ENCODE results near the gene MGLL.

The MGLL gene

DNA sequence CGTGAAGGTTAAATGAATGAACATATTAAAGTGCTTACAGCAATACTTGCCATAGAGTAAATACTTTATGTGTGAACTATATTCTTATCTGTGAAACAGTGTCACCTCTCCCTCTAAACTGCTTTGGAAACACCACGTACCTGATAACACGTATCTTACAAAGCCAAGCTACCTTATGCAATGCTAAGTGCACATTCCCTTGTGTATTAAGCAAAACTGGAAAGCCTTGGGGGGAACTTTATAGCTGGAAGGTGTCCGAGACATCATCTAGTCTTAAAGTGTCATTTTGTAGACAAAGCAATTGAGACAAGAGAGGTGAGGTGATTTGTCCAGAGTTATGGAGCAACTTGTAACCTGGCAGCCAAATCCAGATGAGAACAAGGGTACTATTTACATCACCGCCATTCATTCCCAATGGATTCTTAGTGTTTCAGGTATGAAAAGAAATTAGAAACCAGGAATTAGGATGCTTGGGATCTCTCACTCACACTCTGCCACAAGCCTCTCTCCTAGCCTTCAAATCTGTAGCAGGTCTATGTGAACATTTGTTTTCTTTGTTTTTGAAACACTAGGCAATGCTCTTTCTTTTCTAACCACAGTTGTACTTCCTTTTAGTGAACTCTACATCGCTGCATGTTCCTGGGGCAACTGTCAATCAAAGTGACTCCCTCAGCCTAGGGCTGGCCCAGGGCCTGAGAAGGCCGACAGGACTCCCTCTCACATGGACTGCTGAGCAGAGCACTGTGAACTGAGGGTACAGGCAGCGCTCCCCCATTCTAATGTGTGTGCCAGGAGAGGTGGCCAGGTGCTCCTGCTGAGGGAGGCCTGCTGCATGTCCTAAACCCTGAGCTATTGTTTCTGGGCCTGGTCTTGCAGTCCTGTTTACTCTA, 13.9 kb upstream of the MGLL start:
- H3K27ac ChIP-seq (replicated peaks) = no peak overlapping the region
- no peak for DNase-seq (ENCODE audit: low read depth in 1 of 2, low spot score in 1 of 2)
- H3K27me3 ChIP-seq (ENCODE audit: insufficient read depth, poor library complexity, severe bottlenecking) = no peaks in the 10 kb centered on the region
- no peak overlapping the region for H3K4me3 ChIP-seq (replicated peaks; ENCODE audit: insufficient read depth, low read length)
- TF ChIP-seq SPI1 (IDR thresholded peaks at IDR 0.05; ENCODE audit: borderline replicate concordance, low read depth) (no peak), GABPA (IDR thresholded peaks at IDR 0.05; ENCODE audit: low read depth) (no peak), POLR2AphosphoS5 (IDR thresholded peaks at IDR 0.05; ENCODE audit: low read depth) (no peak)
- TF ChIP-seq, protein P1, sequence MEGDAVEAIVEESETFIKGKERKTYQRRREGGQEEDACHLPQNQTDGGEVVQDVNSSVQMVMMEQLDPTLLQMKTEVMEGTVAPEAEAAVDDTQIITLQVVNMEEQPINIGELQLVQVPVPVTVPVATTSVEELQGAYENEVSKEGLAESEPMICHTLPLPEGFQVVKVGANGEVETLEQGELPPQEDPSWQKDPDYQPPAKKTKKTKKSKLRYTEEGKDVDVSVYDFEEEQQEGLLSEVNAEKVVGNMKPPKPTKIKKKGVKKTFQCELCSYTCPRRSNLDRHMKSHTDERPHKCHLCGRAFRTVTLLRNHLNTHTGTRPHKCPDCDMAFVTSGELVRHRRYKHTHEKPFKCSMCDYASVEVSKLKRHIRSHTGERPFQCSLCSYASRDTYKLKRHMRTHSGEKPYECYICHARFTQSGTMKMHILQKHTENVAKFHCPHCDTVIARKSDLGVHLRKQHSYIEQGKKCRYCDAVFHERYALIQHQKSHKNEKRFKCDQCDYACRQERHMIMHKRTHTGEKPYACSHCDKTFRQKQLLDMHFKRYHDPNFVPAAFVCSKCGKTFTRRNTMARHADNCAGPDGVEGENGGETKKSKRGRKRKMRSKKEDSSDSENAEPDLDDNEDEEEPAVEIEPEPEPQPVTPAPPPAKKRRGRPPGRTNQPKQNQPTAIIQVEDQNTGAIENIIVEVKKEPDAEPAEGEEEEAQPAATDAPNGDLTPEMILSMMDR (IDR thresholded peaks at IDR 0.05; ENCODE audit: insufficient read depth, low read length) = no peak
- TF ChIP-seq, protein P2, sequence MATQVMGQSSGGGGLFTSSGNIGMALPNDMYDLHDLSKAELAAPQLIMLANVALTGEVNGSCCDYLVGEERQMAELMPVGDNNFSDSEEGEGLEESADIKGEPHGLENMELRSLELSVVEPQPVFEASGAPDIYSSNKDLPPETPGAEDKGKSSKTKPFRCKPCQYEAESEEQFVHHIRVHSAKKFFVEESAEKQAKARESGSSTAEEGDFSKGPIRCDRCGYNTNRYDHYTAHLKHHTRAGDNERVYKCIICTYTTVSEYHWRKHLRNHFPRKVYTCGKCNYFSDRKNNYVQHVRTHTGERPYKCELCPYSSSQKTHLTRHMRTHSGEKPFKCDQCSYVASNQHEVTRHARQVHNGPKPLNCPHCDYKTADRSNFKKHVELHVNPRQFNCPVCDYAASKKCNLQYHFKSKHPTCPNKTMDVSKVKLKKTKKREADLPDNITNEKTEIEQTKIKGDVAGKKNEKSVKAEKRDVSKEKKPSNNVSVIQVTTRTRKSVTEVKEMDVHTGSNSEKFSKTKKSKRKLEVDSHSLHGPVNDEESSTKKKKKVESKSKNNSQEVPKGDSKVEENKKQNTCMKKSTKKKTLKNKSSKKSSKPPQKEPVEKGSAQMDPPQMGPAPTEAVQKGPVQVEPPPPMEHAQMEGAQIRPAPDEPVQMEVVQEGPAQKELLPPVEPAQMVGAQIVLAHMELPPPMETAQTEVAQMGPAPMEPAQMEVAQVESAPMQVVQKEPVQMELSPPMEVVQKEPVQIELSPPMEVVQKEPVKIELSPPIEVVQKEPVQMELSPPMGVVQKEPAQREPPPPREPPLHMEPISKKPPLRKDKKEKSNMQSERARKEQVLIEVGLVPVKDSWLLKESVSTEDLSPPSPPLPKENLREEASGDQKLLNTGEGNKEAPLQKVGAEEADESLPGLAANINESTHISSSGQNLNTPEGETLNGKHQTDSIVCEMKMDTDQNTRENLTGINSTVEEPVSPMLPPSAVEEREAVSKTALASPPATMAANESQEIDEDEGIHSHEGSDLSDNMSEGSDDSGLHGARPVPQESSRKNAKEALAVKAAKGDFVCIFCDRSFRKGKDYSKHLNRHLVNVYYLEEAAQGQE (IDR thresholded peaks at IDR 0.05; ENCODE audit: insufficient replicate concordance, low read depth) = no peak

DNA sequence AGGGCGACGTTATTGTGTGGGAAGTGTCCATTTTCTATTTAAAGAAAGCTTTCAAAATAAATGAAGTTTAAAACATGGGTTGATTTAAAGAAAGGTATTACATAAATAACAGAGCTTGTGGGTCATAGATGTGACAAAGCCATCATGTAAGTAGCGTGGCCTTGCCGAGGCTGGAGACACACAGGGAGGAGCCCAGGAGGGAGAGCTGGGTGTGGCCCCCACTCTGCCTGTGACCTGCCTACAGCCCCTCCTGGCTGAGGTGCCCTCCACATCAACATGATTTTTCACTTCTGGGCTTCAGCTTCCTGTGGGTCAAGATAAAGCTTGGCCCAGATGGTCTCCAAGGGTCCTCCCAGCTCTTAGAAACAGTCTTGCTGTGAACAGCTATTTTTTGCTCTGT, 12.5 kb upstream of the MGLL start:
- no peak overlapping the region for H3K27ac ChIP-seq (replicated peaks)
- H3K4me3 ChIP-seq (replicated peaks; ENCODE audit: insufficient read depth, low read length) = no peak overlapping the region
- no peaks in the 10 kb centered on the region for H3K27me3 ChIP-seq (ENCODE audit: insufficient read depth, poor library complexity, severe bottlenecking)
- no peak for DNase-seq (ENCODE audit: low read depth in 1 of 2, low spot score in 1 of 2)
- TF ChIP-seq SPI1 (IDR thresholded peaks at IDR 0.05; ENCODE audit: borderline replicate concordance, low read depth) (no peak), POLR2AphosphoS5 (IDR thresholded peaks at IDR 0.05; ENCODE audit: low read depth) (no peak), GABPA (IDR thresholded peaks at IDR 0.05; ENCODE audit: low read depth) (no peak)
- TF ChIP-seq, protein P1 (IDR thresholded peaks at IDR 0.05; ENCODE audit: insufficient read depth, low read length) = no peak
- TF ChIP-seq, protein P2 (IDR thresholded peaks at IDR 0.05; ENCODE audit: insufficient replicate concordance, low read depth) = no peak

DNA sequence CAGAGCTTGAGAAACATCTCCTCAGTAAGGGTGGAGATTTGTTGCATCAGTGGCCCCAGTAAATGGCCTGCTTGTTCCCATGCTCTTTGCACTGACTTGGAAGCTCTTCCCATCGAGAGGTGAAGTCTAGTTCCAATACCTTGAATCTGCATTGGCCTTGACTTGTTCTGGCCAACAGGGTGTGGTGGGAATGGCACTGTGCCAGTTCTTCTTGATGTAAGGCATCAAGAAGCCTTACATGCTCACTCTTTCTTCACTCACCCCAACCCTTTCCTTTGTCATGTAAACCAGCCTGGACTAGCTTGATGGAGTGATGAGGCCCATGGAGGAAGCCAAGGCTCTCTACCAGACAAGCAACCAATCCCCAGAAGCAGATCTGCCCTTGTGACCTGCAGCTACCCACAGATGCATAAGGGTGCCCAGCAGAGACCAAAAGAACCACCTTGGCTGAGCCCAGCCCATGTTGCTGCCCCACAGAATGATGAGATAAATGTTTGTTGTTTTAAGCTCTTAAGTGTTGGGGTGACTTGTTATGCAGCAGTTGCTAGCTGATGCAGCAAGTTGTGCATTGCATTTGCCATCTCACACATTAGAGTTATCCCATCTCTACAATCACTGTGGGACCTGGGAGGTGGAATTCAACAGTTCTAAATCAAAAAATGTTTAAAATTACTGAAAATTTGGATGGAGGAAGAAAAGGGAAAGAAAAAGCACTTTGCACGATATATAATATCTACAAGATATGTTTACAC, 11.1 kb upstream of the MGLL start:
- no peak for DNase-seq (ENCODE audit: low read depth in 1 of 2, low spot score in 1 of 2)
- Histone ChIP-seq H3K27ac (replicated peaks) (no peak overlapping the region), H3K27me3 (ENCODE audit: insufficient read depth, poor library complexity, severe bottlenecking) (no peaks in the 10 kb centered on the region), H3K4me3 (replicated peaks; ENCODE audit: insufficient read depth, low read length) (no peak overlapping the region)
- TF ChIP-seq, protein P2 (IDR thresholded peaks at IDR 0.05; ENCODE audit: insufficient replicate concordance, low read depth) = no peak
- no peak for TF ChIP-seq SPI1 (IDR thresholded peaks at IDR 0.05; ENCODE audit: borderline replicate concordance, low read depth)
- TF ChIP-seq, protein P1 (IDR thresholded peaks at IDR 0.05; ENCODE audit: insufficient read depth, low read length) = no peak
- TF ChIP-seq POLR2AphosphoS5 (IDR thresholded peaks at IDR 0.05; ENCODE audit: low read depth) = no peak
- TF ChIP-seq GABPA (IDR thresholded peaks at IDR 0.05; ENCODE audit: low read depth) = no peak

All from HL-60 (cell line).